ENCODE measurements around the gene SHC3.

Gene SHC3

DNA sequence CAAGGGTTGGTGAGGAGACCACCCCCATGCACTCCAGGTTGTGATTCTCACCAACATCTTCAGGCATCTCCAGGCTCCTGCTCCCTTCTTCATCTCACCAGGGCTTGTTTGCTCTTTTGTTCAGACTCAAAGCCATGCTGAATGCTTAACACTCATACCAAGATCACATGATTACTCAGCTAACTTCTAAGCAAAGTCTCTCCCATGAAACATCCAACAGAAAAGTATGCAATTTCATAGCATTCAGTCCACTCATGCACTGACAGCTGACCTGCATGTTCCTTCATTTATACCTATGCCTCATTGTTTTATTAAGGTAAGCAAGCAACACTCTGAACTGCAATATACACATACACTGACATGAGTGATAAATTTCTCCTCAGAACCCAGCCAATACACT is 69.0 kb downstream of the SHC3 start:
- POLR2A ChIA-PET = interaction anchor here (0.6 kb wide), 1 partner anchor 529 kb away, joined by 3 read pairs; no protein-coding TSS in a partner anchor
- no peak for DNase-seq (ENCODE audit: extremely low spot score)
- TF ChIP-seq, protein P1, sequence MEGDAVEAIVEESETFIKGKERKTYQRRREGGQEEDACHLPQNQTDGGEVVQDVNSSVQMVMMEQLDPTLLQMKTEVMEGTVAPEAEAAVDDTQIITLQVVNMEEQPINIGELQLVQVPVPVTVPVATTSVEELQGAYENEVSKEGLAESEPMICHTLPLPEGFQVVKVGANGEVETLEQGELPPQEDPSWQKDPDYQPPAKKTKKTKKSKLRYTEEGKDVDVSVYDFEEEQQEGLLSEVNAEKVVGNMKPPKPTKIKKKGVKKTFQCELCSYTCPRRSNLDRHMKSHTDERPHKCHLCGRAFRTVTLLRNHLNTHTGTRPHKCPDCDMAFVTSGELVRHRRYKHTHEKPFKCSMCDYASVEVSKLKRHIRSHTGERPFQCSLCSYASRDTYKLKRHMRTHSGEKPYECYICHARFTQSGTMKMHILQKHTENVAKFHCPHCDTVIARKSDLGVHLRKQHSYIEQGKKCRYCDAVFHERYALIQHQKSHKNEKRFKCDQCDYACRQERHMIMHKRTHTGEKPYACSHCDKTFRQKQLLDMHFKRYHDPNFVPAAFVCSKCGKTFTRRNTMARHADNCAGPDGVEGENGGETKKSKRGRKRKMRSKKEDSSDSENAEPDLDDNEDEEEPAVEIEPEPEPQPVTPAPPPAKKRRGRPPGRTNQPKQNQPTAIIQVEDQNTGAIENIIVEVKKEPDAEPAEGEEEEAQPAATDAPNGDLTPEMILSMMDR (IDR thresholded peaks at IDR 0.05; ENCODE audit: control extremely low read depth, extremely low read depth, low read depth, missing control alignments) = no peak
- CTCF ChIA-PET = no interaction called here

DNA sequence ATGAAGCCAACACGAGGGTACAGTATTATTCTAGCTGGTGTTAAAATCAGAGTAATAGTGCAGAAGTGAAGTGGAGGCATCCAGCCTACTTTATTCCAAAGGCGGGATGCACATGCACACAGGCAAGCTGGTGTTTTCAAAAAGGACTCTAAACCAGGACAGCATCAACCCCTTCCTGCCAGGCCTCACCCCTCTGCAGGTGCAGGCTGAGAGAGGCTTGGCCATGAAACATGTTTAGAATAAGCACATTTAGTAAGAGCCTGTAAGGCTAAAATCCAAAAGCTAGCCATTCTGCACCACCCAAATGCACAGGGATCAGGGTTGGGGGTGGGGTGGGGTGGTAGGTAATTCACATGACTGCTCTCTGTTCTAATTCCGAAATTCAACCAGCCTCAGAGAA is 71.2 kb downstream of the SHC3 start:
- POLR2A ChIA-PET = no interaction called here
- TF ChIP-seq, protein P1 (IDR thresholded peaks at IDR 0.05; ENCODE audit: control extremely low read depth, extremely low read depth, low read depth, missing control alignments) = no peak
- CTCF ChIA-PET = no interaction called here

DNA sequence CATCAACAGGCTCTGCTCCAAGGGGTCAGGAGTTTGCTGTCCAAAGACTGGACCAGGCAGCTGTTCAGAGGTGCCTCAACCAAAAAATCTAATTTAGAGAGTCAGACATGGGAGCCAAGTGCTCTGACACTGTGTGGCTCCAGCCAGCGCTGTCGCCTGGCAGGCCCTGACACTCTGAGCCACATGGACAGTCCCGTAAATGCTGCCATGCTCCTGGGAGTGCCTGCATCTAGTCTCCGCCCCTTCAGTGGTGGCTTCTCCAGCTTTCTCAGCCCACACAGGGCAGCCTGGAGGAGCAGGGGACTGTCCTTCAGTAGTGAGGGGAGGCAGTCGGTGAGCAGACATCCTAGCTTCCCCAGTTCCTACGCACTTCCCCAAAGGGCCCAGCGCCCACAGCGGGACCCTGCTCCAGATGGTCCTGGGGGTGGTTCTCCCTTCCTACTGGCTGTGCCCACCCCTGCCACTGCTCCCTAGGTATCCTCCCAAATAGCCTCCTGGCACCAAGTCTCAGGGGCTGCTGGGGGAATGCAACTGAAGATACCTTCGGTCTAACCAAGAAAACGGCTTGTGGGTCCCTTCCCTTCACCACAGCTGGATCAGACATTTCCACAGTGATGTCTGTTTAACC is 72.3 kb downstream of the SHC3 start:
- CTCF ChIA-PET = no interaction called here
- TF ChIP-seq, protein P1 (IDR thresholded peaks at IDR 0.05; ENCODE audit: control extremely low read depth, extremely low read depth, low read depth, missing control alignments) = no peak
- no peak for DNase-seq (ENCODE audit: extremely low spot score)
- POLR2A ChIA-PET = no interaction called here

More for the DNA sequence above, 71.2 kb downstream of the SHC3 start:
- no peak for DNase-seq (ENCODE audit: extremely low spot score)

DNA sequence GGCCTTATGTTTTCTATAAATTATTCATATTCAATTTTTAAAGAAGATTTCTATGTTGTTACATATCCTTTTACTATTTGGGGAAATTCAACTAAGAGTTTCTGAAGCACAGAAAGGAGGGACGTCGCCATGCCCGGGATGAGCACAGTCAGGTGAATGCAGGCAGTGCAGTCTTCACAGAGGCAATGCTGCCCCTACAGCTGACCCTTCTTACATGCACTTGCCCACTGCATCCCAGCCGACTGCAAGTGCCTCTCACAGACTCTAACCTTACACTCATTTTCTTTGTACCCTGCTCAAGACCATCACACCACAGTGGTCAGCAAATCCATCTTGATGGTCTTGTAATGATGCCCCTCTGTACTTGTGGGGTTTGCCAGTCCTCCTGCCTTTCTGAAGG is 73.8 kb downstream of the SHC3 start:
- no peak for DNase-seq (ENCODE audit: extremely low spot score)
- TF ChIP-seq, protein P1 (IDR thresholded peaks at IDR 0.05; ENCODE audit: control extremely low read depth, extremely low read depth, low read depth, missing control alignments) = no peak
- POLR2A ChIA-PET = no interaction called here
- CTCF ChIA-PET = no interaction called here

DNA sequence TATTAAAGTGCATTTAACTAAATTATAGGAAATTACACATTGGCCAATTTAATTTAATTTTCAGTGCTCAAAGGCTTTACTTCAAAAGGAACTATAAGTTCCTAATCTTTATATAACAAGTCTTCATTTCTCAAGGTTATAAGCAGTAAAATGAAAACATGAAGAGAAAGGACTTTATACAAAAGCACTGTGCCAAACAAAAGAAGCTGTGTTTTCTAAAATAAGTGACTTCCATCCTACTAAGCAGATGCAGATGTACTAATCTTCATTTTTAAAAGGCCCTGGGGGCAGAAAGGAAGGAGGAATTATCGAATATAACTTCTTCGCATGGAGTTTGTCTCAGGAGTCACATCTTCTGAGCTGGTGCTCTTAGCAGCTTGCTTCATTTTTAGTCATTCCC is 81.4 kb downstream of the SHC3 start:
- ChIA-PET CTCF (interaction anchor here (0.8 kb wide), 1 partner anchor 18 kb away, joined by 3 read pairs; no protein-coding TSS in a partner anchor), POLR2A (no interaction called here)
- TF ChIP-seq, protein P1 (IDR thresholded peaks at IDR 0.05; ENCODE audit: control extremely low read depth, extremely low read depth, low read depth, missing control alignments) = no peak
- no peak for DNase-seq (ENCODE audit: extremely low spot score)

DNA sequence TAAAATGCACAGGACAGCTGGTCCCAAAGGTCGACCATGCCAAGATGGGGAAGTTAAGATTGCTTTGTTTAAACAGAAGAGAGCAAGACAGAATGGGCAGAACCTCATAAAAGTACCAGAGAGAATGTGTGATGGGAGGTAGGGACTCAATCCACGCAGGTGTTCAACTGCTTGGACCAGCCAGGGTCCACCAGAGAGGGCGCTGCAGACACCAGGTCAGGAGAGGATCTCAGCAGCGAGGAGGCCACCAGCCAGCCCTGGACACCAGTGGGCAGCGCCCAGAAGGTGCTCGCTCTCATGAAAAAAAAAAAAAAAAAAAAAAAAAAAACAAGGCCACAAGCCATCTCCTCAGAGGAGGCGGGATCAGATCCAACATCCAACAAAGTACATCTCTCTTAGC is 81.8 kb downstream of the SHC3 start:
- CTCF ChIA-PET = interaction anchor here (0.8 kb wide), 1 partner anchor 18 kb away, joined by 3 read pairs; no protein-coding TSS in a partner anchor
- DNase-seq (ENCODE audit: extremely low spot score) = no peak

More for the DNA sequence above, 81.8 kb downstream of the SHC3 start:
- TF ChIP-seq, protein P1 (IDR thresholded peaks at IDR 0.05; ENCODE audit: control extremely low read depth, extremely low read depth, low read depth, missing control alignments) = no peak
- POLR2A ChIA-PET = no interaction called here
